ENCODE measurements around the gene HDAC5.

DNA sequence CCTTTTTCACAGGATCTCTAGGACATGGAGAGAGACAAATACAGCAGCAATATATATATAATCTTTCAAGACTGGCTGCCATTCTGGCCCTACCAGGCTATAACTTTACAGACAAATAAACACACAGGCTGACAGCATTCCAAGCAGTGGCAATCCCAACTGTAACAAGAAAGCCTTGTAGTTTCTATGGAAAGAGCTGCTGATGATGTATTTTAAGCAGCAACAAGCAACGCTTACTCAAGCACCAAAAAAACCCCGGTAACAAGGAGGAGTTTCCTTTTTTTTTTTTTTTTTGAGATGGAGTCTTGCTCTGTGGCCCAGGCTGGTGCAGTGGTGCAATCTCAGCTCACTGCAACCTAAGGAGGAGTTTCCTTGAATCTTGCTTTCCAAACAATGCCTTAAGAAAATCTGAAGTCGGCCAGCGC lies 80.2 kb downstream of the HDAC5 start:
- TF ChIP-seq EP300 (IDR thresholded peaks at IDR 0.05; ENCODE audit: low read depth) (no peak), POLR2A (IDR thresholded peaks at IDR 0.05) (no peak), CTCF (IDR thresholded peaks at IDR 0.05) (no peak), POLR2AphosphoS5 (IDR thresholded peaks at IDR 0.05) (no peak)

Data from transverse colon (tissue), 4 donors.